Measurements from ENCODE around the gene FGG.

The FGG gene

DNA sequence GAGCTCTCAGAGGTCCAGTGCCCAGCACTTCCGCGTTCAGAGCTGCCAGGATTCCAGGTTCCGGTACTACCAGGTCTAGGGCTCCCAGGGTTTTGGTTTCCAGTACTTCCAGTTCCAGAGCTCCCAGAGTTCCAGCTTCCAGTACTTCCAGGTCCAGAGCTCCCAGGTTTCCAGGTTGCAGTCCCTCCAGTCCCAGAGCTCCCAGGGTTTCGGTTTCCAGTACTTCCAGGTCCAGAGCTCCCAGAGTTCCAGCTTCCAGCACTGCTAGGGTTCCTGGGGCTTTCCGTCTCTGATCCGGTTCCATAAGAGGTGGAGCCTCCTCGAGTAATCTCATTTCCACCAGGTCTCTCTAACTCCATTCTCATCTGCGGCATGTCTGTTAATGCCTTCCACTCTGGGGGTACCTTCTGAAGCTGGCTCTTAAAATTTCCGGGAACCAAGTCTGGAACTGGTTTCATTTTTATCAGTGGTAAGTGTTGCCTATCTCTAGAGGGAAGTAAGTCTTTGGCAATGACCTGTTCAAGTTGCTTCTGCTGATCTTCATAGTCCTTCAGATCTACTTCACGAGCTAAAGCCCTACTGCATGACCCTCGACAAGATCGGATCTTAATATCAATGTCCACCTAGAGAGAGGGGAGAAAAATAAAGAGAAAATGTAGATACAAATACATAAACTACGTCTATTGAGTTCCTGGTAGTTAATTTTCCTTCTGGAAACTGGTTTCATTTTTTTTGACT is 26.0 kb downstream of the FGG start:
- no peak overlapping the region for H3K4me3 ChIP-seq (ENCODE audit: low read depth, low read length)
- DNase-seq (ENCODE audit: low read depth) = no peak
- TF ChIP-seq CTCF (IDR thresholded peaks at IDR 0.05; ENCODE audit: low read depth, low read length) (no peak), POLR2A (IDR thresholded peaks at IDR 0.05; ENCODE audit: extremely low read depth, insufficient read length) (no peak), MAX (IDR thresholded peaks at IDR 0.05; ENCODE audit: low read depth, low read length) (no peak), MYC (IDR thresholded peaks at IDR 0.05; ENCODE audit: low read depth, low read length) (no peak)

DNA sequence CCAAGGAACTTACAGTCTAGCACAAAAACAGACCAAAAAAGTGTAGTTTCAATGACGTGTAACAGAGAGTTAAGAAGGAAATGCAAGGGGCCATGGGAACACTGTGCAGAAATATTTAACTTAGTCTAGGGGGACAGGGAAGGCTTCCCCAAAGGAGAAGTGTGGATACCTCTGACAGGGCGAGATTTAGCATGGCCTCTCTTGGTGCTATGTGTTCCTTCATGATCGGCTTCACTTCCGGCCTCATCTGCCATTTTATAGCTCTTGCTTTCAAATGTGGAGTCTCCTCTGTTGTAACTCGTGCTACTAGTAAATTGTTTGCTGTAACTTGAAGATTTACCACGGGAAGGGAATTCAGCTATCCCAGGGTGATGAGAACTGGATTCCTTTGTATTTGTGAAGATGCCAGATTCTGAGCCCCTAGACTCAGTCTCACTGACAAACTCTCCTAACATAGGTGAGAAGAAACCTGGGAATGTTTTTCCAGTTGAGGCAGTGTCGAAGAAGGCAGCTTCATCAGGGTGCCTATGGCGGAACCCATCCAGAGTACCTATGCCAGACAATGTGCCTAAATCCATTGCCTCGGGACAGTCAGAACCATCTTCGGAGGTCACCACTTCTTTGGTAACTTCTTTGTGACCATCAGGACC is 27.0 kb downstream of the FGG start:
- no peak overlapping the region for H3K4me3 ChIP-seq (ENCODE audit: low read depth, low read length)
- DNase-seq (ENCODE audit: low read depth) = no peak
- no peak for TF ChIP-seq POLR2A (IDR thresholded peaks at IDR 0.05; ENCODE audit: extremely low read depth, insufficient read length)
- no peak for TF ChIP-seq MYC (IDR thresholded peaks at IDR 0.05; ENCODE audit: low read depth, low read length)
- no peak for TF ChIP-seq CTCF (IDR thresholded peaks at IDR 0.05; ENCODE audit: low read depth, low read length)
- TF ChIP-seq MAX (IDR thresholded peaks at IDR 0.05; ENCODE audit: low read depth, low read length) = no peak

DNA sequence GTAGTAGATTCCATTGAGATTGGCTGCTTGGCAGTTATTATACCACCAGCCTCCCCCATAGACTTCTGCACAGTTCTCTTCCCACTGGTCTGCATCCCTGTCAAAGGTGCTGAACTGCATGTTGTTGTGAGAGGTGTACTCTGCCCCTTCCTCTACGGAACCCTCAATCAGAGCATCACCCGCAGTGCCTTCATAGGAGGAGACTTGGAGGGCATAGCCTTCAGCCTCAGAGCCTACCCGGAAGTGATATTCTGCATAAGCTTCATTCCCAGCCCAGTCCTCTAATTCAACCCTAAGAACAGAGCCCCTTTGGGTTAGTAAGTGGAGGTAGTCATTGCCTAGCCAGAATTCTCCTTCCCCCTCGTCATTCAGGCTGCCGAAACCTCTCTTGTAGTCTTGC is 28.2 kb downstream of the FGG start:
- TF ChIP-seq POLR2A (IDR thresholded peaks at IDR 0.05; ENCODE audit: extremely low read depth, insufficient read length) = no peak
- no peak overlapping the region for H3K4me3 ChIP-seq (ENCODE audit: low read depth, low read length)
- DNase-seq (ENCODE audit: low read depth) = no peak

DNA sequence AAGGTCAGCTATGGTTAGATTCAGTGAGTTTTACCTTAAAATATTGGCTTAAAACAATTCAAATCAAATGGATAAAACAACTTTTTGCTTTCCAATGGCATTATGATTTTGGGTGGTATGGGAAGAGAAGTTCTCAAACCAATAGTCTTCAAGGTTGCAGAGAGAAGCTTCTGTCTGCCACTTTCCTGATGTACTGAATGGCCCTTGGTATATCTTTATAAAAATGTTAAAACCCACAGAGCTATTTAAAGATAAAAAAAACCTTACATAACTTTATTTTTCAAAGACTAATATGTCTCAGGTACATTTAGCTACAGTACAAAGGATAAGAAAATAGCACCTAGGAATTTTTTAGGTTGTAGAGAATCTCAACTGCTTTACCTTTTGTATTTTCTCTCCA is 28.8 kb downstream of the FGG start:
- no peak overlapping the region for H3K4me3 ChIP-seq (ENCODE audit: low read depth, low read length)
- DNase-seq (ENCODE audit: low read depth) = no peak
- TF ChIP-seq POLR2A (IDR thresholded peaks at IDR 0.05; ENCODE audit: extremely low read depth, insufficient read length) (no peak), MYC (IDR thresholded peaks at IDR 0.05; ENCODE audit: low read depth, low read length) (no peak), MAX (IDR thresholded peaks at IDR 0.05; ENCODE audit: low read depth, low read length) (no peak), CTCF (IDR thresholded peaks at IDR 0.05; ENCODE audit: low read depth, low read length) (no peak)

- no peak for DNase-seq (ENCODE audit: low read depth)
- no peak overlapping the region for H3K4me3 ChIP-seq (ENCODE audit: low read depth, low read length)
- TF ChIP-seq CTCF (IDR thresholded peaks at IDR 0.05; ENCODE audit: low read depth, low read length) (no peak), POLR2A (IDR thresholded peaks at IDR 0.05; ENCODE audit: extremely low read depth, insufficient read length) (no peak), MAX (IDR thresholded peaks at IDR 0.05; ENCODE audit: low read depth, low read length) (no peak), MYC (IDR thresholded peaks at IDR 0.05; ENCODE audit: low read depth, low read length) (no peak)
Observed at GRCh38 chr4:154583230-154583629, 29.2 kb downstream of the FGG start.

GRCh38 chr4:154582723-154583122 is 29.7 kb downstream of the FGG start:
- no peak for DNase-seq (ENCODE audit: low read depth)

More at GRCh38 chr4:154582723-154583122, 29.7 kb downstream of the FGG start:
- H3K4me3 ChIP-seq (ENCODE audit: low read depth, low read length) = no peak overlapping the region
- TF ChIP-seq POLR2A (IDR thresholded peaks at IDR 0.05; ENCODE audit: extremely low read depth, insufficient read length) = no peak
- TF ChIP-seq CTCF (IDR thresholded peaks at IDR 0.05; ENCODE audit: low read depth, low read length) = no peak
- TF ChIP-seq MYC (IDR thresholded peaks at IDR 0.05; ENCODE audit: low read depth, low read length) = no peak
- no peak for TF ChIP-seq MAX (IDR thresholded peaks at IDR 0.05; ENCODE audit: low read depth, low read length)

Measured in NB4 (cell line).